Brain microvascular endothelial cell (primary cell): ENCODE data around the gene MEOX1.

Source experiments
- DNase-seq: peaks from one replicate; pipeline ENCODE4 v3.0.0-alpha.2; 2020
- H3K27ac ChIP-seq: fragments of 250-450 bp; sonication (Bioruptor Pico); 2 replicates; pipeline ENCODE4 v1.5.1; 2020; ENCODE audit warnings: mild to moderate bottlenecking, moderate library complexity
- H3K27me3 ChIP-seq: fragments of 250-450 bp; sonication (Bioruptor Pico); replicated peaks from 2 replicates; pipeline ENCODE4 v1.5.1; 2020; ENCODE audit warnings: mild to moderate bottlenecking
- H3K36me3 ChIP-seq: fragments of 250-450 bp; sonication (Bioruptor Pico); replicated peaks from 2 replicates; pipeline ENCODE4 v1.5.1; 2020; ENCODE audit warnings: mild to moderate bottlenecking
- H3K4me3 ChIP-seq: 2 replicates; pipeline ENCODE4 v1.5.1; 2011; ENCODE audit warnings: low read depth, mild to moderate bottlenecking, control low read depth, low read length, moderate library complexity
- in situ Hi-C: cut with HindIII; loops from 2 replicates; pipeline ENCODE4 v1.10.0; 2017; ENCODE audit warnings: low sequenced_read_pairs, low pct_ligation_motif_present
- TF ChIP-seq, protein P1 (sequence below): IDR thresholded peaks from 2 replicates; pipeline ENCODE4 v1.5.1; 2011; ENCODE audit warnings: low read depth, mild to moderate bottlenecking, moderate library complexity, low read length, control low read depth, inconsistent platforms; ENCODE audit errors: missing control alignments

Gene MEOX1

GRCh38 chr17:43661699-43662412 lies at the start of gene MEOX1:
TSS of gene MEOX1 (minus strand) at chr17:43661922. CDS start at chr17:43661534, 388 bp downstream.
- peak within 1 kb of the TSS; percentile 17 for H3K4me3 ChIP-seq
- in situ Hi-C loops = no loop called here
- H3K27me3 ChIP-seq = no peaks in the 10 kb centered on the region
- no peak within 1 kb of the TSS for H3K27ac ChIP-seq
- TF ChIP-seq, protein P1, sequence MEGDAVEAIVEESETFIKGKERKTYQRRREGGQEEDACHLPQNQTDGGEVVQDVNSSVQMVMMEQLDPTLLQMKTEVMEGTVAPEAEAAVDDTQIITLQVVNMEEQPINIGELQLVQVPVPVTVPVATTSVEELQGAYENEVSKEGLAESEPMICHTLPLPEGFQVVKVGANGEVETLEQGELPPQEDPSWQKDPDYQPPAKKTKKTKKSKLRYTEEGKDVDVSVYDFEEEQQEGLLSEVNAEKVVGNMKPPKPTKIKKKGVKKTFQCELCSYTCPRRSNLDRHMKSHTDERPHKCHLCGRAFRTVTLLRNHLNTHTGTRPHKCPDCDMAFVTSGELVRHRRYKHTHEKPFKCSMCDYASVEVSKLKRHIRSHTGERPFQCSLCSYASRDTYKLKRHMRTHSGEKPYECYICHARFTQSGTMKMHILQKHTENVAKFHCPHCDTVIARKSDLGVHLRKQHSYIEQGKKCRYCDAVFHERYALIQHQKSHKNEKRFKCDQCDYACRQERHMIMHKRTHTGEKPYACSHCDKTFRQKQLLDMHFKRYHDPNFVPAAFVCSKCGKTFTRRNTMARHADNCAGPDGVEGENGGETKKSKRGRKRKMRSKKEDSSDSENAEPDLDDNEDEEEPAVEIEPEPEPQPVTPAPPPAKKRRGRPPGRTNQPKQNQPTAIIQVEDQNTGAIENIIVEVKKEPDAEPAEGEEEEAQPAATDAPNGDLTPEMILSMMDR = no peak
- DNase-seq = peak; percentile 37
- no peaks in the 10 kb centered on the region for H3K36me3 ChIP-seq

DNA sequence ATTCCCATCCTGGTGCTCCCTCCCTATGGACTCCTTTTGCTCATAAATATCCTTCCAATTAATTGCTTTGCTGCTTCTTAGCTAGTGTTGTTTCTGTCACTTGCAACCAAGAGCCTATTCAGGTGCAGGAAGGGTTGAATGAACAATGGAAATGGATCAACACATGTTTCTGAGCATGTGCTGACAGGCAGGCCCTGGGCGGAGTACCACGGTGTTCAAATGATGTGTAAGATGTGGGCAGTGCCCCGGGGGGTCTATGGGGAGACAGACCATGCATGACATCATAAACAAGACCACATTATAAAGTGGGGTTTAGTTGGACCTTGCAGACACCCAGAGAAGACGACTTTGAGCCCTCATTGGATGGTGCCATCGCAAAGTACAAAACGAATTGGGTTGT lies 48.4 kb upstream of the MEOX1 start:
- H3K36me3 ChIP-seq = no peaks in the 10 kb centered on the region
- H3K27me3 ChIP-seq = no peaks in the 10 kb centered on the region
- DNase-seq = no peak
- TF ChIP-seq, protein P1 = no peak
- no peak overlapping the region for H3K27ac ChIP-seq
- no peak overlapping the region for H3K4me3 ChIP-seq
- in situ Hi-C loops = no loop called here

DNA sequence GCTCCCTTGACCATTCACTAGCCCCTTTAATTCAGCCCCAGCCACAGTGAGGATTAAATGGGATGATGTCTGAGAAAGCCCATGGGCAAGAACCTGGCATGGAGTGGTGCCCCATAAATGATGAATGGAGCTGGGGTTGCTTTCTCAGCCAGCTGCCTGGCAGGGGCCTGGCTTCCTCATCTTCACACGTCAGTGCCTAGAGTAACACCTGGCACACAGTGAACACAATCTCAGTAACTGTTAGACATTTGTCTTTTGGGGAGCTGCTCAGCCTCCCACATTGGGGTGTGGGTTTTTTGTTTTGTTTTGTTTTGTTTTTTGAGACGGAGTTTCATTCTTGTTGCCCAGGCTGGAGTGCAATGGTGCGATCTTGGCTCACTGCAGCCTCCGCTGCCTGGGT lies 47.5 kb upstream of the MEOX1 start:
- Histone ChIP-seq H3K27ac (no peak overlapping the region), H3K27me3 (no peaks in the 10 kb centered on the region), H3K4me3 (no peak overlapping the region), H3K36me3 (no peaks in the 10 kb centered on the region)
- DNase-seq = no peak
- in situ Hi-C loops = no loop called here
- TF ChIP-seq, protein P1 = no peak

- H3K27ac ChIP-seq = no peak overlapping the region
- no peak overlapping the region for H3K4me3 ChIP-seq
- no peaks in the 10 kb centered on the region for H3K36me3 ChIP-seq
- H3K27me3 ChIP-seq = no peaks in the 10 kb centered on the region
- TF ChIP-seq, protein P1 = no peak
- DNase-seq = no peak
- in situ Hi-C loops = no loop called here
These were observed 45.5 kb upstream of the MEOX1 start for GRCh38 chr17:43707184-43707583.

GRCh38 chr17:43706235-43706634 lies 44.5 kb upstream of the MEOX1 start:
- in situ Hi-C loops = no loop called here
- TF ChIP-seq, protein P1 = no peak
- H3K4me3 ChIP-seq = no peak overlapping the region
- DNase-seq = no peak
- H3K36me3 ChIP-seq = no peaks in the 10 kb centered on the region
- H3K27ac ChIP-seq = no peak overlapping the region
- no peaks in the 10 kb centered on the region for H3K27me3 ChIP-seq

- no peaks in the 10 kb centered on the region for H3K36me3 ChIP-seq
- no peak overlapping the region for H3K27ac ChIP-seq
- TF ChIP-seq, protein P1 = no peak
- in situ Hi-C loops = no loop called here
- no peaks in the 10 kb centered on the region for H3K27me3 ChIP-seq
- DNase-seq = no peak
- no peak overlapping the region for H3K4me3 ChIP-seq
These were observed 41.9 kb upstream of the MEOX1 start for GRCh38 chr17:43703630-43704029.
